GM18870 (cell line): ENCODE data around the gene ZBTB16.

Experiments
- ATAC-seq: cut with Tn5 transposase; IDR thresholded peaks from one replicate; pipeline ENCODE4 v1.9.1; 2021; ENCODE audit warnings: moderate library complexity; ENCODE audit not compliant: unreplicated experiment

Gene ZBTB16

GRCh38 chr11:114099392-114100178 is 40.1 kb downstream of the ZBTB16 start:
- ATAC-seq, result no peak

GRCh38 chr11:114102993-114103896 is 43.7 kb downstream of the ZBTB16 start:
- no peak for ATAC-seq

- ATAC-seq, result no peak
These were observed 46.1 kb downstream of the ZBTB16 start for GRCh38 chr11:114105611-114106010.

- ATAC-seq, result no peak
These were observed 46.5 kb downstream of the ZBTB16 start for GRCh38 chr11:114106047-114106446.

GRCh38 chr11:114106986-114107385 is 47.5 kb downstream of the ZBTB16 start:
- ATAC-seq, result no peak

DNA sequence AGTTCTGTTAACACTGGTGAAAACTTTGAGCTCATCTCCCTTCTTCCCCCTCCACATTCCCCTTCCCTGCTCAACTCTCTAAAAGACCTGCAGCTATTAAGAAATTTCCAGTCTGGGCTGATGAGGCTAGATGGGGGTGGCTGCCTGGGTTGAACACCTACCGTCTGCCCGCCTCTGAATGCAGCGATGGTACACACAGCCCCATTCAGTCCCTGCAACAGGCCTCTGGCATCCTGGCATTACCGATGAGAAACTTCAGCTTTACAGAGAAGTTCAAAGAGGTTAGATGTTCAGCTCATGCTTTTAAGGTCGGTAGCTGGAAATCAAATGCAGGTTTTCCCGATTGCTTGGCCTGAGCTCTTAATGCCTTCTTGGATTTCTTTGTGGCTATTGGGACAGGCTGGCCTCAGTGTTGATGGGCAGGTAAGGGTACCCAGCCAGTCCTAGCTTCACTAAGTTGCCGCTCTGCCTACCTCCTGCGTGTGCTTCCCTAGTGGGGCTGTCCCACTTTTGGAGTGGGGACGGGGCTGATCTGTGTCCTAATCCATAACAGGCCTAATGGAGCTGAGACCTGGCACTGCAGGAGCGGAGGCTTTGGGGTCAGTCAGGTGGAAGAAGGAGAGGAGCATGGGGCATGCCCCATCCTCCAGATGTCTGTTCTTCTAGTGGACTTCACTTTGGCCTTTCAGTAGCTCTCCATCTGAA is 49.1 kb downstream of the ZBTB16 start:
- no peak for ATAC-seq

DNA sequence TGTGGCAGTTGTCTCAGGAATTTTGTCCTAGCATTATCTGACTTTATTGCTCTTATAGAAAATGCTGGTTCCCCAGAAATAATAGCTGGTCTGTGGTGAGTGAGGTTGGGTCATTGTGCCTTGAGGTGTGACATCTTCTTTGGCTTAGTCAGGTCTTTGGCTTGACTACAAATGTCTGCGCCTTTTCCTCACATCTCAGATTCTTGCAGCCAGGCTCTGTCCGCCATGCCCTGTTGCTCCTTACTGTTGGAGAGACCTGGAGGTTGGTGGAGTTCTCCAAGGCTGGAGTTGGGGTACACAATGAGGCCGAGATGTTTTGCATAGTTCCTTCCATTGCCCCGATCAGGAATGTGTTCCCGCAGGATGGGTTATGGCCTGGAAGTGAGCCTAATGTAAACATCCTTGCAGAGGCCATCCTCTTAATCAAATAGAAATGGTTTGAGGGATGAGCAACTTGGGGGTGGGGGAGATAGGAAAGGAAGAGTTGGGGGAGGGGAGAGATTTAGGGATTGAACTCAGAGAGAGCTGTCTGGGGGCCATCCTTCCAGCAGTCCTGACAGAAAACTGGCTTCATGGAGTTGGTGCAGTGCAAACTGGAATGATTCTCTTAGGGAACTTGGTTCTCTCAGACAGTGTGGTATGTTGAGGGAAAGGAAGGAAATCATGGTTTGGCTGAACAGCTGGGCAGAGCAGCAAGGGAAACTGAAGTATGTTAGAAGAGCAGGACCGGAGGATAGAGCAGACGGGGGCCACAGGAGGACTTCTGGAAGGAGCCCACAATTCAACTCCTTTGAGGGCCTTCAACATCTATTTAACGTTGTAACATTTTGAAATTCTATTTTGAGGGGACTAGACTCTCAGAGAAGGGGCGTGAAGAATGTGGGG is 49.9 kb downstream of the ZBTB16 start:
- ATAC-seq, result no peak

- no peak for ATAC-seq
These were observed 50.6 kb downstream of the ZBTB16 start for GRCh38 chr11:114110123-114110522.

GRCh38 chr11:114110952-114111947 is 51.7 kb downstream of the ZBTB16 start:
- ATAC-seq, result no peak

GRCh38 chr11:114115451-114115928 is 56.0 kb downstream of the ZBTB16 start:
- no peak for ATAC-seq

DNA sequence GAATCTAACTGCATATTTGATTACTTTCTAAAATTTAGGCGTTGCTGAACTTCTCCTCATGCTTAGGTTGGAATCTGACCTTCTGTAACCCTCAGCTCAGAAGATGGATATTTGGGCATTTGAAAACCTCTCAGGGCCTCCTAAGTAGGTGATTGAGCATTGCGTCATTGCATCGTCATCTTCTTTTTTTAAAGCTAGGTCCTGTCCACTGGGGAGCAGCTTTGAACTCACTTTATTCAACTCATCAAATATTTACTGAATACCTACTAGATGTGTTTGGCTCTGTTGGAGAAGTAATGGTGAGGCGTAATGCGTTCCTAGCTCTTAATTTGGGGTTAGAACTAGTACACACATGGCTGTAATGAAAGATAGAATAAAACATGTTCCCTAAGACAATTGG is 56.8 kb downstream of the ZBTB16 start:
- no peak for ATAC-seq

GRCh38 chr11:114116800-114117199 is 57.3 kb downstream of the ZBTB16 start:
- no peak for ATAC-seq

- ATAC-seq, result no peak
These were observed 61.1 kb downstream of the ZBTB16 start for GRCh38 chr11:114120606-114121005.

- no peak for ATAC-seq
These were observed 61.6 kb downstream of the ZBTB16 start for GRCh38 chr11:114121138-114121537.

DNA sequence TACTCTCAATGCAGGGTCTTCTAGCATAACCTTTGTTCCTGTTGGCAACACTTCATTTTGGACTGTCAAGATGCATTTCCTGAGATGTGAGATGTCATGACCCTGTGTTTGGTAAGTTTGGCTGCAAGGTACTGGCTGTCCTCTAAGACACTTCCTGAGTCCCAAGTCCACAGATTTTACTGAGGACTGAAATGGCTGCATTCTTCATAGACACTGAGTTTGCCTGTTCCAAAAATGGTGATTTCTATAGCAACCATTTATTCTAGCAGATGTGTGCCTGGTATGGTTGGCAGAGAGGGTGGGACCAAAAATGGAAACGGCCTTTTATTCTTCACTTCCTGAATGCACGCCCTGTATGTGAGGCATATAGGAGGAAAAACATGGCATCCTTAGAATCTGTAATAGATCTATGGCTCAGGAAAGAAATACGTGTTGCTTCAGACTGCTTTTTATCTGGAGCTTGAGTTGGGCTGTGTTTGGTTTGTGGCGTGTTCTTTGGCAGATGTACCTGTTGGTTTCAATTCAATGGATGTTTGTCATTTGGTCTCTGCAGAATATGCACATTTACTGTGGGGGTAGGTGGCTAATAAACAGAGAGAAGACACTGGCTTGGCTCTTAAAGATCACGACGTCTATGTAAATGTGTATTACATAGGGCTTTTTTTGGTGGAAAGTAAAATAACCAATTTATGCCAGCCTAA is 62.4 kb downstream of the ZBTB16 start:
- no peak for ATAC-seq

DNA sequence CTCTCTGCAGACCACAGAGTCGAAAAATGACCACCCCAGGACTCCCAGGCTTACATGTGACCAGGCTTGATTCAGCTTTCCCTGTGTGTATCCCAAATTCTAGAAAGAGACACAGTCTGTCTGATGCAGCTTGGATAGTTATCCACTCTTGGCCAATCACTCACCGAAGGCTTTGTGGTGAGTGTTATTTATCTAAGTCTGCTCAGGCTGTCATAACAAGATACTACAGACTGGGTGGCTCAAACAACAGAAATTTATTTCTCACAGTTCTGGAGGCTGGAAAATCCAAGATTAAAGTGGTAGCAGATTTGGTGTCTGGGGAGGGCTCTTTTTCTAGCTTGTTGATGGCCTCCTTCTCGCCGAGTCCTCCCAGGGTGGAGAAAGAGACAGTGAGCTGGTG is 63.2 kb downstream of the ZBTB16 start:
- ATAC-seq, result no peak

- no peak for ATAC-seq
These were observed 64.3 kb downstream of the ZBTB16 start for GRCh38 chr11:114123692-114124330.

- ATAC-seq, result no peak
These were observed 65.2 kb downstream of the ZBTB16 start for GRCh38 chr11:114124601-114125144.
